SK-N-SH treated with all-trans-retinoic acid at 6 μM for 48 hours (cell line): ENCODE measurements around the gene OSBPL5.

ENCODE experiments used
- BACH2 ChIP-seq: fragments of 250-450 bp; sonication (Bioruptor Pico); IDR thresholded peaks from 2 replicates; pipeline ENCODE4 v1.9.0; 2021; ENCODE audit warnings: mild to moderate bottlenecking, borderline replicate concordance
- CSDC2 ChIP-seq: fragments of 250-450 bp; sonication (Bioruptor Pico); IDR thresholded peaks from 2 replicates; pipeline ENCODE4 v1.5.0; 2020; ENCODE audit warnings: mild to moderate bottlenecking, moderate library complexity
- ESRRG ChIP-seq: fragments of 250-450 bp; sonication (Bioruptor Pico); IDR thresholded peaks from 2 replicates; pipeline ENCODE4 v1.6.1; 2021; ENCODE audit warnings: mild to moderate bottlenecking
- OSR1 ChIP-seq: fragments of 250-450 bp; sonication (Bioruptor Pico); IDR thresholded peaks from 2 replicates; pipeline ENCODE4 v1.8.0; 2022; ENCODE audit warnings: moderate library complexity, mild to moderate bottlenecking, inconsistent platforms
- TCF4 ChIP-seq: fragments of 250-450 bp; sonication (Bioruptor Pico); IDR thresholded peaks from 2 replicates; pipeline ENCODE4 v1.8.0; 2021; ENCODE audit warnings: mild to moderate bottlenecking, moderate library complexity, borderline replicate concordance
- ZFP3 ChIP-seq: fragments of 250-450 bp; sonication (Bioruptor Pico); IDR thresholded peaks from 2 replicates; pipeline ENCODE4 v1.5.0; 2020; ENCODE audit warnings: mild to moderate bottlenecking, moderate library complexity
- ZNF8 ChIP-seq: fragments of 450-650 bp; formaldehyde crosslinking; IDR thresholded peaks from 2 replicates; pipeline ENCODE4 v1.5.0; 2020; ENCODE audit warnings: mild to moderate bottlenecking, moderate library complexity
- TF ChIP-seq, protein P1 (sequence below): fragments of 250-450 bp; sonication (Bioruptor Pico); IDR thresholded peaks from 2 replicates; pipeline ENCODE4 v1.8.0; 2021; ENCODE audit warnings: low read depth, mild to moderate bottlenecking, moderate library complexity, borderline replicate concordance
- TF ChIP-seq, protein P2 (sequence below): fragments of 250-450 bp; sonication (Bioruptor Pico); IDR thresholded peaks from 2 replicates; pipeline ENCODE4 v1.5.0; 2020; ENCODE audit warnings: mild to moderate bottlenecking, moderate library complexity
- TF ChIP-seq, protein P3 (sequence below): fragments of 250-450 bp; sonication (Bioruptor Pico); IDR thresholded peaks from 2 replicates; pipeline ENCODE4 v1.8.0; 2020; ENCODE audit warnings: mild to moderate bottlenecking, moderate library complexity, borderline replicate concordance

DNA sequence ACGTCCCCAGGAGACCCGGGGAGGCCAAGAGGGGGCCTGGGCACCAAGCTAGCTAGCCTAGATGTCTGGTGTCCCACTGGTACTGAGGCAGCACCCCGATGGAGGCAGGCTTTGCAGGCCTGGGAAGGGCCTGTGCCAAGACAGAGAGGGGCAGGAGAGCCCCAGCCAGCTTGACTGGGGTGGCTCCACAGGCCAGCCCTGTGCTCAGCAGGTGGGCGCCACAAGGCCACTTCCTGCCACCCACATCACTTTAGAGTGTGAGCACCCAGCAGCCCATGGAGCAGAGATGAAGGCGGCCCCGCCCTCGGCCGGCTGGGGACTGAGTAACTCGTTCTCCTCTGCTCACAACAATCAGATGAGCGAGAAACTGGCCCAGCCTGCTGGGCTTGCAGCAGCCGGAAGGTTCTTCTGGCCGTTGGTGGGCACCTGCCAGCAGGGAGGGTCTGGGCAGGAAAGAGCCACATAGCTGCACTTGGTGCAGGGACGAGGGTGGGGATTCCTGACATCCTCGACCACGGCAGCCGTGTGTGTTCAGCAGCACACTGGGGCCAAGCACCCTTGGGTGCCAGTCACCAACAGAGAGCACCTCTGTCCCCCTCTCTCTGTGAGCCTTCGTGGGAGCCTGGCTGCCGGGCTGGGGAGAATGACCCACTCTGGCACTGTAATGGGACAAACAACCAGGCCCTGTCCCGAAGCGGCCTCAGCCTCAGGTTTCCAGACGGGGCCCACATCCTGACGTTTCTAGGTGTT lies 7.6 kb downstream of the OSBPL5 start:
- TF ChIP-seq BACH2: no peak
- TF ChIP-seq, protein P1, sequence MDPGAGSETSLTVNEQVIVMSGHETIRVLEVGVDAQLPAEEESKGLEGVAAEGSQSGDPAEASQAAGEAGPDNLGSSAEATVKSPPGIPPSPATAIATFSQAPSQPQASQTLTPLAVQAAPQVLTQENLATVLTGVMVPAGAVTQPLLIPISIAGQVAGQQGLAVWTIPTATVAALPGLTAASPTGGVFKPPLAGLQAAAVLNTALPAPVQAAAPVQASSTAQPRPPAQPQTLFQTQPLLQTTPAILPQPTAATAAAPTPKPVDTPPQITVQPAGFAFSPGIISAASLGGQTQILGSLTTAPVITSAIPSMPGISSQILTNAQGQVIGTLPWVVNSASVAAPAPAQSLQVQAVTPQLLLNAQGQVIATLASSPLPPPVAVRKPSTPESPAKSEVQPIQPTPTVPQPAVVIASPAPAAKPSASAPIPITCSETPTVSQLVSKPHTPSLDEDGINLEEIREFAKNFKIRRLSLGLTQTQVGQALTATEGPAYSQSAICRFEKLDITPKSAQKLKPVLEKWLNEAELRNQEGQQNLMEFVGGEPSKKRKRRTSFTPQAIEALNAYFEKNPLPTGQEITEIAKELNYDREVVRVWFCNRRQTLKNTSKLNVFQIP (CRISPR knock-in tag): no peak
- TF ChIP-seq OSR1 (CRISPR knock-in tag): no peak
- TF ChIP-seq CSDC2 (CRISPR knock-in tag): no peak
- TF ChIP-seq TCF4 (CRISPR knock-in tag): no peak
- no peak for TF ChIP-seq ZFP3 (CRISPR knock-in tag)
- TF ChIP-seq ESRRG (CRISPR knock-in tag): no peak
- TF ChIP-seq, protein P2, sequence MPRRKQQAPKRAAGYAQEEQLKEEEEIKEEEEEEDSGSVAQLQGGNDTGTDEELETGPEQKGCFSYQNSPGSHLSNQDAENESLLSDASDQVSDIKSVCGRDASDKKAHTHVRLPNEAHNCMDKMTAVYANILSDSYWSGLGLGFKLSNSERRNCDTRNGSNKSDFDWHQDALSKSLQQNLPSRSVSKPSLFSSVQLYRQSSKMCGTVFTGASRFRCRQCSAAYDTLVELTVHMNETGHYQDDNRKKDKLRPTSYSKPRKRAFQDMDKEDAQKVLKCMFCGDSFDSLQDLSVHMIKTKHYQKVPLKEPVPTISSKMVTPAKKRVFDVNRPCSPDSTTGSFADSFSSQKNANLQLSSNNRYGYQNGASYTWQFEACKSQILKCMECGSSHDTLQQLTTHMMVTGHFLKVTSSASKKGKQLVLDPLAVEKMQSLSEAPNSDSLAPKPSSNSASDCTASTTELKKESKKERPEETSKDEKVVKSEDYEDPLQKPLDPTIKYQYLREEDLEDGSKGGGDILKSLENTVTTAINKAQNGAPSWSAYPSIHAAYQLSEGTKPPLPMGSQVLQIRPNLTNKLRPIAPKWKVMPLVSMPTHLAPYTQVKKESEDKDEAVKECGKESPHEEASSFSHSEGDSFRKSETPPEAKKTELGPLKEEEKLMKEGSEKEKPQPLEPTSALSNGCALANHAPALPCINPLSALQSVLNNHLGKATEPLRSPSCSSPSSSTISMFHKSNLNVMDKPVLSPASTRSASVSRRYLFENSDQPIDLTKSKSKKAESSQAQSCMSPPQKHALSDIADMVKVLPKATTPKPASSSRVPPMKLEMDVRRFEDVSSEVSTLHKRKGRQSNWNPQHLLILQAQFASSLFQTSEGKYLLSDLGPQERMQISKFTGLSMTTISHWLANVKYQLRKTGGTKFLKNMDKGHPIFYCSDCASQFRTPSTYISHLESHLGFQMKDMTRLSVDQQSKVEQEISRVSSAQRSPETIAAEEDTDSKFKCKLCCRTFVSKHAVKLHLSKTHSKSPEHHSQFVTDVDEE (CRISPR knock-in tag): no peak
- TF ChIP-seq, protein P3, sequence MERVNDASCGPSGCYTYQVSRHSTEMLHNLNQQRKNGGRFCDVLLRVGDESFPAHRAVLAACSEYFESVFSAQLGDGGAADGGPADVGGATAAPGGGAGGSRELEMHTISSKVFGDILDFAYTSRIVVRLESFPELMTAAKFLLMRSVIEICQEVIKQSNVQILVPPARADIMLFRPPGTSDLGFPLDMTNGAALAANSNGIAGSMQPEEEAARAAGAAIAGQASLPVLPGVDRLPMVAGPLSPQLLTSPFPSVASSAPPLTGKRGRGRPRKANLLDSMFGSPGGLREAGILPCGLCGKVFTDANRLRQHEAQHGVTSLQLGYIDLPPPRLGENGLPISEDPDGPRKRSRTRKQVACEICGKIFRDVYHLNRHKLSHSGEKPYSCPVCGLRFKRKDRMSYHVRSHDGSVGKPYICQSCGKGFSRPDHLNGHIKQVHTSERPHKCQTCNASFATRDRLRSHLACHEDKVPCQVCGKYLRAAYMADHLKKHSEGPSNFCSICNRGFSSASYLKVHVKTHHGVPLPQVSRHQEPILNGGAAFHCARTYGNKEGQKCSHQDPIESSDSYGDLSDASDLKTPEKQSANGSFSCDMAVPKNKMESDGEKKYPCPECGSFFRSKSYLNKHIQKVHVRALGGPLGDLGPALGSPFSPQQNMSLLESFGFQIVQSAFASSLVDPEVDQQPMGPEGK (CRISPR knock-in tag): no peak
- no peak for TF ChIP-seq ZNF8 (CRISPR knock-in tag)
